MM.1S (cell line): ENCODE data around the gene GPR161.

Experiments
- DNase-seq: peaks from one replicate; pipeline ENCODE4 v3.0.0-alpha.2; 2015
- H2AFZ ChIP-seq: fragments of 300-600 bp; sonication (generic); 2 replicates; pipeline ENCODE4 v1.6.0; 2016; ENCODE audit warnings: antibody characterized with exemption, low read length
- H3F3A ChIP-seq: fragments of 300-600 bp; sonication (generic); 2 replicates; pipeline ENCODE4 v1.6.1; 2016; ENCODE audit warnings: mild to moderate bottlenecking, antibody characterized with exemption, low read length, moderate library complexity, mixed read lengths; ENCODE audit not compliant: insufficient read depth
- H3K27ac ChIP-seq: fragments of 300-600 bp; sonication (generic); 2 replicates; pipeline ENCODE4 v1.5.1; 2016; ENCODE audit warnings: mild to moderate bottlenecking, low read length
- H3K27me3 ChIP-seq: fragments of 300-600 bp; sonication (generic); replicated peaks from 2 replicates; pipeline ENCODE4 v1.6.0; 2016; ENCODE audit warnings: low read length; ENCODE audit not compliant: insufficient read depth
- H3K36me3 ChIP-seq: fragments of 300-600 bp; sonication (generic); replicated peaks from 2 replicates; pipeline ENCODE4 v1.6.1; 2016; ENCODE audit warnings: mild to moderate bottlenecking, low read length, mixed read lengths; ENCODE audit not compliant: insufficient read depth
- H3K4me1 ChIP-seq: fragments of 300-600 bp; sonication (generic); 2 replicates; pipeline ENCODE4 v1.6.1; 2016; ENCODE audit warnings: low read length, mixed read lengths
- H3K4me2 ChIP-seq: fragments of 300-600 bp; sonication (generic); 2 replicates; pipeline ENCODE4 v1.6.0; 2016; ENCODE audit warnings: low read depth, low read length
- H3K4me3 ChIP-seq: fragments of 300-600 bp; sonication (generic); 2 replicates; pipeline ENCODE4 v1.5.1; 2016; ENCODE audit warnings: low read length, mixed read lengths
- H3K79me2 ChIP-seq: fragments of 300-600 bp; sonication (generic); 2 replicates; pipeline ENCODE4 v1.6.1; 2016; ENCODE audit warnings: mixed run types, low read length, mixed read lengths
- H3K9ac ChIP-seq: fragments of 300-600 bp; sonication (generic); 2 replicates; pipeline ENCODE4 v1.6.1; 2016; ENCODE audit warnings: low read length, mixed read lengths
- H3K9me2 ChIP-seq: fragments of 300-600 bp; sonication (generic); replicated peaks from 2 replicates; pipeline ENCODE4 v1.6.1; 2016; ENCODE audit warnings: mild to moderate bottlenecking, low read length, mixed read lengths; ENCODE audit not compliant: insufficient read depth
- H3K9me3 ChIP-seq: fragments of 300-600 bp; sonication (generic); replicated peaks from 2 replicates; pipeline ENCODE4 v1.6.1; 2016; ENCODE audit warnings: mild to moderate bottlenecking, low read length, mixed read lengths; ENCODE audit not compliant: insufficient read depth
- H4K20me1 ChIP-seq: fragments of 300-600 bp; sonication (generic); 2 replicates; pipeline ENCODE4 v1.6.1; 2016; ENCODE audit warnings: mild to moderate bottlenecking, low read length, moderate library complexity, mixed read lengths; ENCODE audit not compliant: insufficient read depth
- CTCF ChIP-seq: fragments of 300-600 bp; sonication (generic); IDR thresholded peaks from 2 replicates; pipeline ENCODE4 v1.5.1; 2016; ENCODE audit warnings: antibody characterized with exemption, low read length, mixed read lengths
- EZH2 ChIP-seq: fragments of 300-600 bp; sonication (generic); optimal IDR thresholded peaks from 2 replicates; pipeline ENCODE3; 2017; ENCODE audit warnings: low read depth, mild to moderate bottlenecking, antibody characterized with exemption, low read length, mixed read lengths
- EZH2phosphoT487 ChIP-seq: fragments of 300-600 bp; sonication (generic); IDR thresholded peaks from 2 replicates; pipeline ENCODE4 v1.6.1; 2018; ENCODE audit warnings: antibody characterized with exemption, low read length

The GPR161 gene

DNA sequence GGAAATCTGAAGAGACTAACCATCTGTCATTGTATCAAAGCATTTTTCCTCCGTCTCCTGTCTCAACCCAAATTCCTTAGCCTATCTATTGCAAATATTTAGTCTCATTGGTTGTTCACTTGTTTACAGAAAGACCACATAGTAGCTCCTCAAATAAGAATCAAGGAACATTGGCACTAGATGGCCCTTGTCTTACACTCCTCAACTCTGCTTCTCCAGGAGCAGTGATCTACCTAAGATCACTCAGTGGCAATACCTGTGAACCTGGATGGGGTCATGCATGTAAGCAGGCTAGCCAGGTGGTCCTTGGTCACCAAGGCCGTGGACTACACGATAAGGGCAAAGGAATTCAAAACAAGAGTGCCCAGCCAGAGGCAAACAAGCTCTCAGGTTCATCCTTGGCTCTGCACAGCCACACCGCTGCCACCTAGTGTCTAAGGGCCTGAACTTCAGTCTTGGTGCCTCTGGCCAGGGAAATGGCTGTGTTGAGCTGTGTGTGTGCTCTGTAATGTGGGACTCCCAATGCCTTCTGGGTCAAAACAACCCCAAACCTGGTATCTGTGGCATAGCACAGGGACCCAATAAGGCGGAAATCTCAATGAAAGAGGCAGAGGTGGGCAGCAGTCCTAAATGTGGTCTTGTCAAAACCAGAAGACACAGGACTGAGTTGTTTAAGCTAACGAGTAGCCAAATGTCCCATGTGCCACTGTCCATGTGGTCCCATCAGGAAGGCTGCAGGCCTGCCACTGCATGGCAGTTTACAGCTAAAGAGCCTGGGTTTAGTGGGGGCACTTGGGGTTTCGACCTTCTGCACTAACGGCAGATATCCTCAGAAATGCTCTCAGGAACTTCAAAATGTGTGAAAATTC is 54.5 kb downstream of the GPR161 start:
- H3K9me2 ChIP-seq, result no peaks in the 10 kb centered on the region
- no peaks in the 10 kb centered on the region for H3K4me1 ChIP-seq
- no peak overlapping the region for H3K27ac ChIP-seq
- H3K9ac ChIP-seq, result no peak overlapping the region
- no peak overlapping the region for H3K4me2 ChIP-seq
- no peak for TF ChIP-seq EZH2
- TF ChIP-seq CTCF, result peak; percentile 99
- no peaks in the 10 kb centered on the region for H3K79me2 ChIP-seq
- no peaks in the 10 kb centered on the region for H3F3A ChIP-seq
- H3K27me3 ChIP-seq, result no peaks in the 10 kb centered on the region
- peak; percentile 82 for DNase-seq
- no peaks in the 10 kb centered on the region for H3K9me3 ChIP-seq
- no peak overlapping the region for H3K4me3 ChIP-seq
- H3K36me3 ChIP-seq, result no peaks in the 10 kb centered on the region
- no peaks in the 10 kb centered on the region for H4K20me1 ChIP-seq
- H2AFZ ChIP-seq, result no peak overlapping the region; the same call in 1 of the 2 replicates

DNA sequence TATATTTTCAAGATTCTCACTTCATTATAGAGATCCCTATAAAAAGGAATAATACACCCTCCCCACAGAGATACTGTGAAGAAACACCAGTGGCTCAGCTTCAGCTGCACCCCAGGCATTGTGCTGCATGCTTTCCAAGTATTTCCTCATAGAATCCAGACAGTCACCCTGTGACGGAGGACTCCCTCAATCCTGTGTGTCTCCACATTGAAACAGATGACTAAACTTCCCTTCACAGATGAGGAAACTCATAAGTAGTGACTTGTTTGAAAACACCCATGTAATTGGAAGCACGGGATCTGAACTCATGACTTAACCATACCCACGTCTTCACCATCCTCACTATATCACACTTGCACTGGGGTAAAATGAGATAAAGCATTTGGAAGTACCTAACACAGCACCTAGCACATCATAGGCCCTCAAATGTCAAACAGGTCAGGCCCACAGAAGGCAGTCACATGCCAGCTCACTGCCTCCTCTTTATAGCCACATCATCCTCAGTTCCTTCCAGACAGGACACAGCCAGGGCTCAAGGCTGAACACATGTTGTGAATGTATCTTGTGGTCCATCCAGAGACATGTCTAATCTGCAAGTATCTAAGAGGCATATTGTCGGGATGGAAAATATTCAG is 55.2 kb downstream of the GPR161 start:
- no peak overlapping the region for H2AFZ ChIP-seq
- H3K36me3 ChIP-seq, result 0 out of 2 replicates have a peak, but pooled peaks cover 3% of the 10 kb centered on the region
- H3K79me2 ChIP-seq, result no peaks in the 10 kb centered on the region
- no peaks in the 10 kb centered on the region for H3K9me3 ChIP-seq
- H3K4me3 ChIP-seq, result no peak overlapping the region
- no peak for DNase-seq
- H3K4me1 ChIP-seq, result no peaks in the 10 kb centered on the region
- no peak overlapping the region for H3K9ac ChIP-seq
- H4K20me1 ChIP-seq, result no peaks in the 10 kb centered on the region
- no peaks in the 10 kb centered on the region for H3K9me2 ChIP-seq
- no peaks in the 10 kb centered on the region for H3K27me3 ChIP-seq
- no peak overlapping the region for H3K27ac ChIP-seq
- H3K4me2 ChIP-seq, result no peak overlapping the region
- TF ChIP-seq CTCF (no peak), EZH2phosphoT487 (no peak), EZH2 (no peak)
- H3F3A ChIP-seq, result no peaks in the 10 kb centered on the region

DNA sequence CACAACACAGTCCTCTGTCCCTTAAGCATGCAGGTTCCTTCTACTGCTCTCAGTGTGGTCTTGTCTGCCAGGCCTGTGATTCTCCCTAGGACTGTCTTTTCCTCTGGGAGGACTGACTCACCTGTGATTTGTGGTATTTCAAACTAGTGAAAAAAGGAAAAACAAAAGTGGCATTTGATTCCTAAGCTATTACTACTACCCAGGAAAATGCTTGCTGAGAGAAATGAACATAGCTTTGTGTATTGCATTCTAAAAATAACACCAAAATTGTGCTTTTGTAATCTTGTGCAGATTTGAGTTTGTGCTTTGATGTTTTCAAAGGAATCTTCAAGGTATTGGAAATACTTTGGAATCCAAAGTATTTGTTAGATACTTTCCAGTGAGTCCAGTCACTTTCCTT is 57.0 kb downstream of the GPR161 start:
- Histone ChIP-seq H3K4me3 (no peak overlapping the region), H3K27me3 (no peaks in the 10 kb centered on the region), H3K27ac (no peak overlapping the region), H3F3A (no peaks in the 10 kb centered on the region), H3K9me3 (no peaks in the 10 kb centered on the region), H3K4me2 (no peak overlapping the region), H2AFZ (no peak overlapping the region), H3K9ac (no peak overlapping the region), H3K9me2 (no peaks in the 10 kb centered on the region), H4K20me1 (no peaks in the 10 kb centered on the region), H3K36me3 (0 out of 2 replicates have a peak, but pooled peaks cover 3% of the 10 kb centered on the region), H3K4me1 (no peaks in the 10 kb centered on the region), H3K79me2 (no peaks in the 10 kb centered on the region)
- no peak for TF ChIP-seq EZH2
- no peak for TF ChIP-seq CTCF
- no peak for TF ChIP-seq EZH2phosphoT487
- no peak for DNase-seq
